Bronchial smooth muscle cell (primary cell): Measurements from ENCODE around the gene CRIP1. TPM values are rescaled to one million over a fixed set of nuclear protein-coding genes. Genes with fewer than 3 reads are reported as not detected.

Experiments used
- total RNA-seq: library from RNA; depleted of rRNA; stranded (reverse); fragments of >200 nt; gene quantifications from 2 replicates; pipeline ENCODE4 v1.2.1, GENCODE V29; 2014

CRIP1 gene, protein sequence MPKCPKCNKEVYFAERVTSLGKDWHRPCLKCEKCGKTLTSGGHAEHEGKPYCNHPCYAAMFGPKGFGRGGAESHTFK
- total RNA-seq = 6.2 and 9.3 TPM in 2 replicates

GRCh38 chr14:105486163-105486973 lies at the start of gene CRIP1:
CRIP1 (plus strand) TSS chr14:105486886; CDS start chr14:105487260, 374 bp downstream.

GRCh38 chr14:105474483-105475268 lies 12.0 kb upstream of the CRIP1 start, which contains the start of gene CRIP2:
CRIP2 (plus strand) TSS chr14:105474821; CDS start chr14:105474863, 42 bp downstream.

GRCh38 chr14:105490572-105491365 lies 4.1 kb downstream of the CRIP1 start, which contains the start of gene TEDC1:
TEDC1 (plus strand) TSS chr14:105491246; CDS start chr14:105491376, 130 bp downstream.

DNA sequence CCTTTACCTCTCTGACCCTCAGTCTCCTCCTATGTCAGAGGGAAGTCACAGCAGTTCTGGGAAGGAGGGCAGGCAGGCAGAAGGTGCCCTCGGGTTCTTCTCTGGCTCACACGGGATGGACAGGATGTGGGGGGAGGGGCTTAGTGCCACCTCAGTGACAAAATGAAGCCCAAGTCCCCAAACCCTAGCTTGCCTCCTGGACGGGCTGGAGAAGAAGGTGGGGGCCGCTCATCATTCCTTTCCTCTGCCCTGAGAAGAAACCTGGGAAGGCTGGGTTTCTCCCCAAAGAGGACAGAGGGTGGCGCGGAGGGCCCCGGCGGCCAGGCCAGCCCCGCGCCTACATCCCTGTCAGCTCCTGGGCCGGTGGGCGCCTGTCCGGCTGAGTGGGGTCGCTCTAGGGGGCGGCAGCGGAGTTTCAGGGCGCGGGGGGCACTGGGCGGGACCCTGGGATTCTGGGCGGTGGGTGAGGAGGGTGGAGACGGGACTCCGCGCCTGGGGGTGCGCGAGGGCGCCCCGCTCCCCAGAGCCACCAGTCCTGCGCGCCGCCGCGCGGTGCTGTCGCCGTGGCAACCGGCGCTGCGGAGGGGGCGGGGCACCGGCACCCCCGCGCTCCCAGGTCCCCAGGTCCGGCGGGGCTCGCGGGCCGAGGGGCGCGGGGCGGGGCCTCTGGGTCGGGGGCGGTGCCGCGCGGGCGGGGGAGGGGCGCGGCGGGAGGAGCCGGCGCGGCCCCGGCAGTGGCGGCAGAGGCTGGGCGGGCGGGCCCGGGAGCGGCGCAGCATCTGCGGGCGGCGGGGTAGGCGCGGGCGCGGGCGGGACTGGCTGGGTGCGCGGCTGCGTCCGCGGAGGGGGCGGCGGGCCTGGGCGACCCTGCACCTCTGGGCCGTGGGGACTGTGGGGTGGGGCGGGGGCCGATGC lies 39.4 kb downstream of the CRIP1 start, which contains the start of gene TMEM121:
TSS of gene TMEM121 (plus strand) at position 723 of the 915 bp plus-strand sequence. CDS start 2,252 bp downstream, outside the sequence.

Other genes starting within 250 kb of the CRIP1 start
- 38.9 and 42.6 TPM in 2 replicates for gene BTBD6, start 238.4 kb upstream of the CRIP1 start, total RNA-seq
- gene BRF1, start 185.9 kb upstream of the CRIP1 start, total RNA-seq = 36.1 and 36.5 TPM in 2 replicates
- 41.1 and 52.3 TPM in 2 replicates for gene PACS2, start 172.1 kb upstream of the CRIP1 start, total RNA-seq
- 0.43 and 0.47 TPM in 2 replicates for gene TEX22, start 88.3 kb upstream of the CRIP1 start, total RNA-seq
- 26.6 and 29.6 TPM in 2 replicates for gene MTA1, start 67.1 kb upstream of the CRIP1 start, total RNA-seq
- gene CRIP2, start 12.1 kb upstream of the CRIP1 start, total RNA-seq = 26.7 and 43.5 TPM in 2 replicates
- 1.5 and 2.4 TPM in 2 replicates for gene TEDC1, start 4.4 kb downstream of the CRIP1 start, total RNA-seq
- gene TMEM121, start 39.7 kb downstream of the CRIP1 start, total RNA-seq = 6.6 and 10.1 TPM in 2 replicates